HEK293 (cell line): ENCODE measurements around the gene MEGF9.

Experiments
- CTCF ChIA-PET: fragments of 350-600 bp; formaldehyde crosslinking; extraction: SDS; loops from one replicate; lab custom pipeline; 2021; ENCODE audit warnings: antibody characterized with exemption; lab: Yijun Ruan, JAX
- POLR2A ChIA-PET: fragments of 300-600 bp; formaldehyde crosslinking; extraction: SDS; loops from one replicate; lab custom pipeline; 2020; ENCODE audit warnings: antibody characterized with exemption, inconsistent platforms; lab: Yijun Ruan, JAX
- H3K27ac ChIP-seq: fragments of 200-500 bp; sonication (Bioruptor generic); 2 replicates; pipeline ENCODE4 v1.5.1; 2014; ENCODE audit warnings: low read depth, low read length, control low read depth, inconsistent platforms; ENCODE audit errors: extremely low read depth
- H3K36me3 ChIP-seq, 2 experiments: fragments of 200-500 bp in 1 of 2; sonication (Bioruptor generic) in 1 of 2; 1 replicate in 1 of 2; 2 replicates in 1 of 2; pipeline ENCODE4 v1.5.1; 2014 to 2017; ENCODE audit warnings: inconsistent platforms in 2 of 2, low read length in 2 of 2; ENCODE audit not compliant: control insufficient read depth in 2 of 2, insufficient read depth in 1 of 2
- H3K4me1 ChIP-seq: fragments of 200-500 bp; sonication (Bioruptor generic); 2 replicates; pipeline ENCODE4 v1.5.1; 2014; ENCODE audit warnings: mild to moderate bottlenecking, low read length, inconsistent platforms; ENCODE audit not compliant: control insufficient read depth, insufficient read depth
- H3K4me3 ChIP-seq: 2 replicates; pipeline ENCODE4 v1.5.1; 2011; ENCODE audit warnings: low read depth, mild to moderate bottlenecking, control low read depth, low read length, moderate library complexity
- H3K9me3 ChIP-seq: fragments of 200-500 bp; sonication (Bioruptor generic); 2 replicates; pipeline ENCODE4 v1.5.1; 2014; ENCODE audit warnings: low read depth, low read length, inconsistent platforms; ENCODE audit not compliant: control insufficient read depth, insufficient read depth
- AEBP2 ChIP-seq: fragments of 450-650 bp; formaldehyde crosslinking; IDR thresholded peaks from 2 replicates; pipeline ENCODE4 v1.5.1; 2016; ENCODE audit warnings: missing biosample characterization, missing genetic modification characterization, borderline replicate concordance
- FEZF1 ChIP-seq: fragments of 450-650 bp; formaldehyde crosslinking; IDR thresholded peaks from 2 replicates; pipeline ENCODE4 v1.5.1; 2016; ENCODE audit warnings: missing biosample characterization, missing genetic modification characterization
- KLF10 ChIP-seq: fragments of 450-650 bp; IDR thresholded peaks from 2 replicates; pipeline ENCODE4 v1.5.1; 2018; ENCODE audit warnings: missing biosample characterization, mild to moderate bottlenecking, missing genetic modification characterization
- KLF16 ChIP-seq: fragments of 450-650 bp; formaldehyde crosslinking; IDR thresholded peaks from 2 replicates; pipeline ENCODE4 v1.5.1; 2017; ENCODE audit warnings: missing biosample characterization, missing genetic modification characterization
- KLF8 ChIP-seq: fragments of 450-650 bp; formaldehyde crosslinking; IDR thresholded peaks from 2 replicates; pipeline ENCODE4 v1.5.1; 2016; ENCODE audit warnings: missing biosample characterization, missing genetic modification characterization
- MYNN ChIP-seq: fragments of 450-650 bp; formaldehyde crosslinking; IDR thresholded peaks from 2 replicates; pipeline ENCODE4 v1.5.1; 2016; ENCODE audit warnings: missing biosample characterization, missing genetic modification characterization, borderline replicate concordance
- MZF1 ChIP-seq: fragments of 450-650 bp; formaldehyde crosslinking; IDR thresholded peaks from 2 replicates; pipeline ENCODE4 v1.5.1; 2017; ENCODE audit warnings: missing biosample characterization, missing genetic modification characterization, borderline replicate concordance
- OVOL3 ChIP-seq: fragments of 450-650 bp; formaldehyde crosslinking; IDR thresholded peaks from 2 replicates; pipeline ENCODE4 v1.5.1; 2016; ENCODE audit warnings: missing biosample characterization, missing genetic modification characterization
- PRDM6 ChIP-seq: fragments of 450-650 bp; formaldehyde crosslinking; IDR thresholded peaks from 2 replicates; pipeline ENCODE4 v1.5.1; 2017; ENCODE audit warnings: missing biosample characterization, missing genetic modification characterization
- REPIN1 ChIP-seq: fragments of 450-650 bp; formaldehyde crosslinking; IDR thresholded peaks from 2 replicates; pipeline ENCODE4 v1.5.1; 2017; ENCODE audit warnings: missing biosample characterization, missing genetic modification characterization, low read depth
- SCRT2 ChIP-seq: fragments of 450-650 bp; formaldehyde crosslinking; IDR thresholded peaks from 2 replicates; pipeline ENCODE4 v1.5.1; 2016; ENCODE audit warnings: missing biosample characterization, missing genetic modification characterization
- ZNF148 ChIP-seq: fragments of 450-650 bp; formaldehyde crosslinking; IDR thresholded peaks from 2 replicates; pipeline ENCODE4 v1.5.0; 2017; ENCODE audit warnings: missing biosample characterization, missing genetic modification characterization, borderline replicate concordance
- ZNF280D ChIP-seq: fragments of 450-650 bp; formaldehyde crosslinking; IDR thresholded peaks from 2 replicates; pipeline ENCODE4 v1.5.1; 2016; ENCODE audit warnings: missing biosample characterization, missing genetic modification characterization
- ZNF350 ChIP-seq: fragments of 450-650 bp; formaldehyde crosslinking; IDR thresholded peaks from 2 replicates; pipeline ENCODE4 v1.5.0; 2017; ENCODE audit warnings: missing biosample characterization, mild to moderate bottlenecking, missing genetic modification characterization
- ZNF426 ChIP-seq: fragments of 450-650 bp; formaldehyde crosslinking; IDR thresholded peaks from 2 replicates; pipeline ENCODE4 v1.5.1; 2017; ENCODE audit warnings: missing biosample characterization, missing genetic modification characterization, mild to moderate bottlenecking, inconsistent platforms, moderate library complexity
- ZNF514 ChIP-seq: fragments of 450-650 bp; formaldehyde crosslinking; IDR thresholded peaks from 2 replicates; pipeline ENCODE4 v1.5.1; 2016; ENCODE audit warnings: missing biosample characterization, missing genetic modification characterization
- ZNF548 ChIP-seq: fragments of 450-650 bp; formaldehyde crosslinking; IDR thresholded peaks from 2 replicates; pipeline ENCODE4 v1.5.1; 2016; ENCODE audit warnings: missing biosample characterization, missing genetic modification characterization
- ZNF555 ChIP-seq: fragments of 450-650 bp; formaldehyde crosslinking; conservative IDR thresholded peaks from 2 replicates; pipeline ENCODE4 v1.5.1; 2017; ENCODE audit warnings: missing biosample characterization, mild to moderate bottlenecking, missing genetic modification characterization, inconsistent platforms
- ZNF561 ChIP-seq: fragments of 450-650 bp; IDR thresholded peaks from 2 replicates; pipeline ENCODE4 v1.5.1; 2018; ENCODE audit warnings: missing biosample characterization, missing genetic modification characterization, borderline replicate concordance
- ZNF600 ChIP-seq: fragments of 450-650 bp; formaldehyde crosslinking; IDR thresholded peaks from 2 replicates; pipeline ENCODE4 v1.5.1; 2016; ENCODE audit warnings: missing biosample characterization, missing genetic modification characterization
- ZNF654 ChIP-seq: fragments of 450-650 bp; formaldehyde crosslinking; IDR thresholded peaks from 2 replicates; pipeline ENCODE4 v1.5.1; 2016; ENCODE audit warnings: low read depth, missing biosample characterization, missing genetic modification characterization
- ZNF660 ChIP-seq: fragments of 450-650 bp; IDR thresholded peaks from 2 replicates; pipeline ENCODE4 v1.5.1; 2018; ENCODE audit warnings: missing biosample characterization, mild to moderate bottlenecking, missing genetic modification characterization
- ZNF701 ChIP-seq: fragments of 450-650 bp; formaldehyde crosslinking; IDR thresholded peaks from 2 replicates; pipeline ENCODE4 v1.5.1; 2016; ENCODE audit warnings: missing biosample characterization, missing genetic modification characterization
- ZNF768 ChIP-seq: fragments of 450-650 bp; formaldehyde crosslinking; IDR thresholded peaks from 2 replicates; pipeline ENCODE4 v1.5.1; 2018; ENCODE audit warnings: missing biosample characterization, mild to moderate bottlenecking, missing genetic modification characterization
- ZNF837 ChIP-seq: fragments of 450-650 bp; formaldehyde crosslinking; IDR thresholded peaks from 2 replicates; pipeline ENCODE4 v1.5.1; 2016; ENCODE audit warnings: missing biosample characterization, missing genetic modification characterization
- ZSCAN5A ChIP-seq: fragments of 450-650 bp; formaldehyde crosslinking; IDR thresholded peaks from 2 replicates; pipeline ENCODE4 v1.5.1; 2016; ENCODE audit warnings: missing biosample characterization, missing genetic modification characterization

MEGF9 gene

GRCh38 chr9:120609636-120610035, 104.6 kb downstream of the MEGF9 start:
- Histone ChIP-seq H3K4me3 (no peak overlapping the region), H3K27ac (no peak overlapping the region), H3K36me3 (peaks cover 0 to 26% of the 10 kb centered on the region in 2 experiments; a peak in 1 of 3 replicates), H3K4me1 (no peaks in the 10 kb centered on the region), H3K9me3 (no peaks in the 10 kb centered on the region)
- TF ChIP-seq ZNF768, result no peak
- TF ChIP-seq ZNF514 (tag by site-specific recombination), result no peak
- no peak for TF ChIP-seq ZNF600
- no peak for TF ChIP-seq ZNF426 (tag by site-specific recombination)
- no peak for TF ChIP-seq ZNF561 (tag by site-specific recombination)
- TF ChIP-seq KLF8 (tag by site-specific recombination), result no peak
- TF ChIP-seq PRDM6, result no peak
- TF ChIP-seq FEZF1 (tag by site-specific recombination), result no peak
- no peak for TF ChIP-seq REPIN1 (tag by site-specific recombination)
- TF ChIP-seq ZNF350, result no peak
- POLR2A ChIA-PET, result no interaction called here
- CTCF ChIA-PET, result interaction anchor here (0.7 to 2.2 kb wide), 2 partner anchors 10 to 88 kb away, joined by 3 to 11 read pairs; no protein-coding TSS in a partner anchor

- no peaks in the 10 kb centered on the region for H3K9me3 ChIP-seq
- CTCF ChIA-PET, result interaction anchor here (1.9 kb wide), 1 partner anchor 11 kb away, joined by 6 read pairs; no protein-coding TSS in a partner anchor
- H3K4me3 ChIP-seq, result no peak overlapping the region
- TF ChIP-seq MYNN (no peak), FEZF1 (tag by site-specific recombination) (no peak), ZNF280D (no peak), ZNF426 (tag by site-specific recombination) (no peak), ZNF837 (no peak), MZF1 (tag by site-specific recombination) (no peak), ZNF555 (tag by site-specific recombination) (no peak), ZNF548 (tag by site-specific recombination) (no peak), ZNF654 (tag by site-specific recombination) (no peak), ZSCAN5A (no peak), KLF16 (tag by site-specific recombination) (no peak), OVOL3 (tag by site-specific recombination) (no peak), ZNF148 (tag by site-specific recombination) (no peak), AEBP2 (tag by site-specific recombination) (no peak), KLF10 (tag by site-specific recombination) (no peak), ZNF701 (no peak), ZNF660 (tag by site-specific recombination) (no peak), SCRT2 (no peak)
- H3K27ac ChIP-seq, result no peak overlapping the region
- peaks cover 0 to 29% of the 10 kb centered on the region in 2 experiments; a peak in 1 of 3 replicates for H3K36me3 ChIP-seq
- POLR2A ChIA-PET, result no interaction called here
- no peaks in the 10 kb centered on the region for H3K4me1 ChIP-seq
Measured at GRCh38 chr9:120608421-120608820, 105.8 kb downstream of the MEGF9 start.
